ENCODE data around the gene SLC24A3. TPM values are rescaled to one million over a fixed set of nuclear protein-coding genes. Genes with fewer than 3 reads are reported as not detected.

Gene SLC24A3
- total RNA-seq, 1 experiment from 2014 or later, result 0.34 TPM

DNA sequence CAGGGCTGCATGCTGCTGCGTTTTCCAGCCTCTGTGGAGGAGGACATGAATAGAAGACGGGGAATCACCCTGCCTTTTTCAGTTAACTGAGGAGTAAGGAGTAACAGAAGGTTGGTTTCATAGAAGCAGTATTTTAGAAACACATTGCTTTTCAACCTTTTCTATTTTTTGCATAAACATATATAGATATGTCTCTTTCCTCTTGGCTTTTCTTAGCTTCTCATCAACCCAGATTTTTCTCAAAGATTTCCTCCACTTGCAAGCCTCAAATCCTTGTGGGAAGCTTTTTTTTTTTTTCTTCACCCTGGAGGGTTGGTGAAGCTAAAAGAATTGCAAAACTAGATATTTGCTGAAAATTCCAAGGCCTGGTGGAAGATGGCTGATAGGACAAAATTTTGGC is 6.0 kb downstream of the SLC24A3 start:
- Histone ChIP-seq H3K9me3 (replicated peaks) (no peaks in the 10 kb centered on the region), H3K27me3 (peaks cover 2% of the 10 kb centered on the region; the same call in 1 of the 2 replicates), H3K4me3 (no peak overlapping the region), H3K4me1 (no peaks in the 10 kb centered on the region), H3K36me3 (no peaks in the 10 kb centered on the region), H3K27ac (no peak overlapping the region)
- DNase-seq, result no peak

DNA sequence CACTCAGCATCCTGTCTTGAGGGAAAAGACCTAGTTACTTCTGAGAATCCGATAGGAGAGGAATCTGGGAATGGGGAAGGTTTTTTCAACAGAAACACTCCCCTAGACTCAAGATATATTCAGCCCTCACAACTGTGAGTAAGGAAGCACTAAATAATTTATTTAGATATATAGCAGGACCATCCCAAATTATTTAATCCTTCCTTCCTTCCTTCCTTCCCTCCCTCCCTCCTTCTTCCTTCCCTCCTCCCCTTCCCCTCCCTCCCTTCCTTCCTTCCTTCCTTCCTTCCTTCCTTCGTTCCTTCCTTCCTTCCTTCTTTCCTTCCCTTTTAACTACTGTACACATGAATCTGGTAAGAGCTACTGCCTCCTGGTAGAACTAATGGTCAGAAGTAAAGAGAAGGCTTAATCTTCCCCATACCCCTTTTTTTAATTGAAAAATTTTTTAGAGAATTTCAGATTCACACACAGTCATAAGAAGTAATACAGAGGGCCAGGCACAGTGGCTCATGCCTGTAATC is 10.1 kb downstream of the SLC24A3 start:
- H3K4me3 ChIP-seq, result no peak overlapping the region
- H3K9me3 ChIP-seq (replicated peaks), result no peaks in the 10 kb centered on the region; the same call in 1 of the 2 replicates
- H3K27ac ChIP-seq, result no peak overlapping the region
- no peaks in the 10 kb centered on the region for H3K36me3 ChIP-seq
- H3K4me1 ChIP-seq, result no peaks in the 10 kb centered on the region
- no peak for DNase-seq
- H3K27me3 ChIP-seq, result no peaks in the 10 kb centered on the region

DNA sequence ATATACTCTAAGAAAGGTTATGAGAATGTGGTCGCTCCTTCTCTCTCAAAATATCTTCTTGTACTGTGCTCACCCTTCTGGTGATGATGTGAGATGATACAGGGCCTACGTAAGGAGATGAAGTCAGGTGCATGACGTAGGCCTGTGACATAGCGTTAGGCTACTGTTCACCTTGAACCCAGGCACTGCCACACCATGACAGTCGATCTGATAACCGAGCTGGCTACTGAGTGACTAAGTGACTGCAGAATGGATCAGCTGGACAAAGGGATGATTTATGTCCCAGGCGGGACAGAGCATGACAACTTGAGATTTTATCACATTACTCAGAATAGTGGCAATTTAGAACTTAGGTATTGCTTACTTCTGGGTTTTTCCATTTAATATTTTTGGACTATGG is 11.2 kb downstream of the SLC24A3 start:
- Histone ChIP-seq H3K36me3 (no peaks in the 10 kb centered on the region), H3K27me3 (no peaks in the 10 kb centered on the region), H3K4me3 (no peak overlapping the region), H3K9me3 (replicated peaks) (no peaks in the 10 kb centered on the region; the same call in 1 of the 2 replicates), H3K27ac (no peak overlapping the region), H3K4me1 (no peaks in the 10 kb centered on the region)
- no peak for DNase-seq

DNA sequence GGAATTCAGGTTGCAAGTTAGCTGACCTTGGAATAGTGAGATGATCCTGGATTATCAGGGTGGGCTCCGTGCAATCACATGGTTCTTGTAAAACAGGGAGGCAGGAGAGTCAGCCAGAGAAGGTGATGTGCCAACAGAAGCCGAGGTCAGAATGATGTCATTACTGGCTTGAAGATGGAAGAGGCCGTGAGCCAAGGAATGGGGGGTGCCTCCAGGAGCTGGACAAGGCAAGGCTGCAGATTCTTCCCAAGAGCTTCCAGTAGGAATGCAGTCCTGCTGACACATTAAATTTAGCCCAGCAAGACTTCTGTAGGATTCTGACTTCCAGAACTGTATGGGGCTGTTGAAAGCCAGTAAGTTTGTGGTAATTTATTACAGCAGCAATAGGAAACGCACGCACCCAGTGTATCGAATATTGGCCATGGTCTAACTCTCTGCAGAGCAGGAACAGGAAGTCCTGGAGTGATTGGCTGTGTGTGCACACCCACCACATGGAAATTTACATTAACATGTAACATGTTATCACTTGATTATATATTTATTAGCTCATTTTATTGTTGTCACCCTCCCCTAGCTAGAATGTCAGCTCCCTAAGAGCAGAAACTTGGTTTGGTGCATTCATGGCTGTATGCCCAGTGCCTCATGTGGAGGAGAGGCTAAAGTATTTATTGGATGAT is 19.1 kb downstream of the SLC24A3 start:
- Histone ChIP-seq H3K4me1 (no peaks in the 10 kb centered on the region), H3K4me3 (no peak overlapping the region), H3K9me3 (replicated peaks) (no peaks in the 10 kb centered on the region), H3K27ac (no peak overlapping the region), H3K36me3 (no peaks in the 10 kb centered on the region), H3K27me3 (no peaks in the 10 kb centered on the region)
- no peak for DNase-seq

DNA sequence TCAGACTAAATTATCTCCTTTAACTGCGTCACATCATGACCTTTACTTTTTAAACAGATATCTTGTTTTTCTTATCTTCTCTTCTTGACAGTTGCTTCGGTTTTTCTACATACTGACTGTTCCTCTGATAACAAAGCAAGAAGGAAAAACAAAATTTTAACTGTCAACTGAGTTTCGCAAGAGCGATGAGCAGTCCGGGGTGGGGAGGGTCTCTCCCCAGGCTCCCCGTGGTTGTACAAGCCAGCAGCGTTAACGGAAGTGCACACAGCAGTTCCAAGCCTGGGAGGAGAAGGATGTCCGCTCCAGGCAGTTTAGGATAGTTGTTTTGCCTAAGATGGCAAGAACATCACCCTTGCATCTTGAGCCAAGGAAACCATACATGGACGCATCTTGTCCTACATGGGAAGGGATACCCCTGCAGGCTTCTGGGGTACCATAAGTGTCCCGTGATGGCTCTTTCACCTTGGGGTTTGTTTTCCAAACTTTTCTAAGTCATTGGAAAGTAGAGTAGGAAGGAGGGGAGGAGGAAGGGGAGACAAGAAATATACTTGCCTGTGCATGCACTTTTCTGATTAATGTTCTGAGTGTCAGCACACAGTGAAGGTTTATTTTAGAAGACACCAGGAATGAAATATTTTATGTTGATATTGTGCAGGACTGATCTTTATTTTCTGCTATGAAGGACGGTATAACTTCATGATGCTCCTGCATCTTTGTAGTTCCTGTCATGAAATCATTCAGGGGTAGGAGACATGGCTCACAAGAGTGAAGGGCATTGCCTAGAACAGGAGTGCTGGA is 20.8 kb downstream of the SLC24A3 start:
- no peaks in the 10 kb centered on the region for H3K4me1 ChIP-seq
- H3K4me3 ChIP-seq, result no peak overlapping the region
- H3K27ac ChIP-seq, result no peak overlapping the region

DNA sequence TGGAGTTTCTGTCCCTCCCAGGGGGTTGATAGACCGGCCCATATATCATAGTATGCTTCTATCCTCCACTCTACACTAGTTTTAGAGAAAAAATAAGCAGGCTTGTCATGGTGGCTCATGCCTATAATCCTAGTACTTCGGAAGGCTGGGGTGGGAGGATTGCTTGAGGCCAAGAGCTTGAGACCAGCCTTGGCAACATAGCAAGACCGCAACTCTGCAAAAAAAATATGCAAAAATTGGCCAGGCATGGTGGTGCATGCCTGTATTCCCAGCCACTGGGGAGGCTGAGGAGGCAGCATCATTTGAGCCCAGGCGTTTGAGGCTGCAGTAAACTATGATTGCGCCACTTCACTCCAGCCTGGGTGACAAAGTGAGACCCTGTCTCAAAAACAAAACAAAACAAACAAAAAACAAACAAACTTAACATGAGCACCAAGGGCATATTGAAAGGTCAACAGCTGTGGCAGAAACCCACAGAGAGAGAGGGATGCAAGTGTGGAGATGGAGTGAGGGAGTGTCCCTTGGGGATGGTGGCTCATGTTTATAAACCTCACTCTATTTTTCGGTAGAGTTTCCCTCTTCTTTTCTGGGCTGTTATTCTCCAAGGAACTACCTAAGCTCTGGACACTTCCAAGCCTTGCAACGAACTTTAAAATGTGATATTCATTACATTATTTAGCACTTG is 24.1 kb downstream of the SLC24A3 start:
- H3K36me3 ChIP-seq, result no peaks in the 10 kb centered on the region
- DNase-seq, result peak in 1 of 2 experiments; percentile 13
- H3K4me3 ChIP-seq, result no peak overlapping the region
- no peak overlapping the region for H3K27ac ChIP-seq
- no peaks in the 10 kb centered on the region for H3K9me3 ChIP-seq (replicated peaks)
- no peaks in the 10 kb centered on the region for H3K27me3 ChIP-seq
- H3K4me1 ChIP-seq, result no peaks in the 10 kb centered on the region

More for the DNA sequence above, 20.8 kb downstream of the SLC24A3 start:
- no peaks in the 10 kb centered on the region for H3K36me3 ChIP-seq
- no peaks in the 10 kb centered on the region for H3K9me3 ChIP-seq (replicated peaks)
- no peak for DNase-seq
- no peaks in the 10 kb centered on the region for H3K27me3 ChIP-seq

DNA sequence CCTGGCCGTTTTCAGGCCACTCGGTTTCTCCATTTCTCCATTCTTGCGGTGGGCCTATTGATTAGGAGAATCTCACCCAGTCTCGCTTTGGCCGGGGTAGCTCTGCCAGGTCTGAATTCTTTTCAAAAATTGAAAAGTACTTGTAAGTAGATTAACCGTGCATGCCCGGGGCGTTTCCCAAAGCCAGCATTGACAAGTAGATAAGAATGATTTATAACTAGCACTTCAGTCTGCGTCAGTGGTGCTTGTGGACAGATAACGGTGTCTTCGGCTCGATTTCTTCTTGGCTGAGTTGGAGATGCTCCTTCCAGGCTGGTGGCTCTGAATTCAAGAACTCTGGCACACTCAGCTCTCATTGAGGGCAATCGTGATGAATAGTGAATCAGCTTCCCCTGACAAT is 29.0 kb downstream of the SLC24A3 start:
- H3K4me3 ChIP-seq, result no peak overlapping the region
- H3K9me3 ChIP-seq (replicated peaks), result no peaks in the 10 kb centered on the region
- DNase-seq, result no peak
- no peaks in the 10 kb centered on the region for H3K27me3 ChIP-seq
- H3K36me3 ChIP-seq, result no peaks in the 10 kb centered on the region
- H3K4me1 ChIP-seq, result no peaks in the 10 kb centered on the region
- H3K27ac ChIP-seq, result no peak overlapping the region

DNA sequence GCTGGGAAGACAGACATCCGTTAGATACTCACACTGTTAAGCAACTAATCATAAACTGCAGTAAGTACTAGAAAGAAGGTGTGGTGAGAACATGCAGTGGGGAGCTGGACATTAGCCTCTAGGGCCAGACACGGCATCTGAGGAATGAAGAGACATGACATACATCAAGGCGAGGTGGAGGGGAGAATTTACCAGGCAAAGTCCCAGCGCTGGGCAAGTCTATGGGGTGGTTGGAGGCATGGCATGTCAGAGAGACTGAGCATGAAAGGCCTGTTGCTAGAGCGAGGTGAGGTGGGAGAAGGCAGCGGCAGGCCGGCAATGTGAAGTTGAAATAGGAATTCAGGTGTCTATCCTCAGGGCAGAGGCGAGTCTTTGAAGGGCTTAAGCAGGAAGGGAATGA is 31.8 kb downstream of the SLC24A3 start:
- no peaks in the 10 kb centered on the region for H3K9me3 ChIP-seq (replicated peaks)
- H3K27ac ChIP-seq, result no peak overlapping the region
- no peaks in the 10 kb centered on the region for H3K36me3 ChIP-seq
- no peaks in the 10 kb centered on the region for H3K27me3 ChIP-seq
- DNase-seq, result no peak
- H3K4me1 ChIP-seq, result no peaks in the 10 kb centered on the region
- no peak overlapping the region for H3K4me3 ChIP-seq

DNA sequence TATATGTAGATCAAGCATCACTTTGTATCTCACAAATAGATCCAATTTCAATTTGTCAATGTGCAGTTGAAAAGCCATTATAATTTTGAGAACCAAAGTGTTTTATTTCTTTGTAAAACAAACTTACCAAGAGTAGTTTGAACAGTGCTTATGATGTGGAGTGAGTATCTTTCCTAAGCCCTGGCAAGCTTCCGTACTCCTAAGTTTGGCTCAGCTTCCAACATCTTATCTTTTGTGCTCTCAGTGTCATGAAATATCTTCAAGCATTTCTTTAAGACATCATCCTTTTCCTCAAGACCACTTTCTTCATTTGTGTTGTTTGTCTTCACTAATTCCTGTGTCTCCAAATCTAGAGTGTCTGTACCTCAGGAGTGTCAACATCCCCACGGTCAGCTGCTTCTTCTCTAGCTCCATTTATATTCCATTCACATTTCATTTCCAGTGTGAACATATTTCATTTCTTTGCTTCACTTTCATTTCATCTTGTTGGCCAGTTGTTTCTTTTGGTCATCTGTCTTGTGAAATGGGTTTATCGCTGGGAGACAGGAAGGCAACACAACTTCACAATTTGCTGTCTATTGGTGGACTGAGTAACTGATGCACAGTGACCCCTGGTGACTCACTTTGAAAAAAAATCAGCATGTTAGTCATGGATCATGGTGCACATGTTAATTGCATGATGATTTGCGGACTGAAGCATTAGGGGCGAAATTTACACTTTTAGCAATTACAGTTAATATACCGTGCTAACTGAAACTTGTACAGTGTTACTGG is 36.9 kb downstream of the SLC24A3 start:
- H3K4me3 ChIP-seq, result no peak overlapping the region
- no peaks in the 10 kb centered on the region for H3K4me1 ChIP-seq
- no peaks in the 10 kb centered on the region for H3K27me3 ChIP-seq
- DNase-seq, result peak in 1 of 2 experiments; percentile 12
- no peaks in the 10 kb centered on the region for H3K9me3 ChIP-seq (replicated peaks)
- H3K27ac ChIP-seq, result no peak overlapping the region
- no peaks in the 10 kb centered on the region for H3K36me3 ChIP-seq

DNA sequence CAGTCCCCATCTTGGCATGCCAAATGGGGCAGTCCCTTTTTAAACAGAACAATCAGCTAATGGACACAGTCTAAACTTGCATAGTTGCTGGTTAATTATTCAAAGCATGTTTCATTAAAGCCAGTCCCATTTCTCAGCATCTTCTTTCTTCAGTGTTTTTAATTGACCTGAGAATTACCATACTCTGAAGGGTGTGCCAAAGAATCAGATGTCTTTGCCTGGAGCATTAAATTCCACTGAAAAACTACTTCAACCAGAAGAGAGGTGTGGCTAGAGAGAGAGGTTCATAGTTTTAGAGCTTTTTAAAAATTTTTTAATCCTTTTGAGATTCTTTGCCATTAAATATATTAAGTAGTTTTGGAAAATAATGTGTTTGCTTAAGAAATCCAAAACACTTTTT is 37.9 kb downstream of the SLC24A3 start:
- Histone ChIP-seq H3K4me3 (no peak overlapping the region), H3K4me1 (no peaks in the 10 kb centered on the region), H3K27me3 (no peaks in the 10 kb centered on the region), H3K27ac (no peak overlapping the region), H3K9me3 (replicated peaks) (no peaks in the 10 kb centered on the region), H3K36me3 (no peaks in the 10 kb centered on the region)
- DNase-seq, result no peak

DNA sequence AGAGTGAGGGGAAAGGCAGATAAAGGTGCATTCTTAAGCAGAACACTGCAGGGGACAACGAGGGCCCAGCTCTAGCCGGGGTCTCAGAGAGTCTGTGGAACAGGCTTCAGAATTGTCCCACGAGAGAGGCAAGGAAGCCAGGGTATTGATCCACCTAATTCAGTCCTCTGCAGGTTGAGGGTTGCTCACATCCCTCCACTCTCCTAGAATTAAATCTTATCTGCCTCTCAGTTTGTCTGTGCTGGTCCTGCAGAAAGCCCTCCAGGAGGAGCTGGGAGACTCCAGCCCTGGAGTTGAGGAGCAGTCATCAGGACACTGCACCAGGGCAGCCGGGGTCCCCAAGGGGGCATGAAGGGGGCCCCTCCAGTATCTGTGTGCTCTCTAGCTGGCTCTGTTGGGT is 39.1 kb downstream of the SLC24A3 start:
- Histone ChIP-seq H3K36me3 (no peaks in the 10 kb centered on the region), H3K27me3 (no peaks in the 10 kb centered on the region)

DNA sequence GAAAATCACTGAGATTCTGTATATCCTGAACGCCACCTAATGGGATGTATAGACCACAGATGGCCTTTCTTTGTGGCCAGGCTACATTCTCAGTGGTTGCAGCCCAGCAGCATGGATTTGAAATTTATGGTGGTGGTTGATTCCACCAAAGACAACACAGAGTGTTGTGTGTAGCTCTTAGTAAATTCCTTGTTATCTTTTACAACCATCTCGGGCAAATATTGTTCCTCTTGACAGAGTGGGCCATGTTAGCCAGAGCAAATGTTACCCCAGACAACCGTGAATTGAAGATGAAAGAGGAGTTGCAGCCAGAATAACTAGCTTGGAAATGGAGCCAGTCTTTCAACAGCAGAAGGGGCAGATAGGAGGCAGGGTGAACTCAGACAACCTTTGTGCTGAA is 39.5 kb downstream of the SLC24A3 start:
- Histone ChIP-seq H3K27ac (no peak overlapping the region), H3K4me1 (no peaks in the 10 kb centered on the region), H3K4me3 (no peak overlapping the region), H3K9me3 (replicated peaks) (no peaks in the 10 kb centered on the region), H3K36me3 (no peaks in the 10 kb centered on the region), H3K27me3 (no peaks in the 10 kb centered on the region)
- no peak for DNase-seq

More for the DNA sequence above, 39.1 kb downstream of the SLC24A3 start:
- DNase-seq, result no peak
- Histone ChIP-seq H3K27ac (no peak overlapping the region), H3K9me3 (replicated peaks) (no peaks in the 10 kb centered on the region), H3K4me3 (no peak overlapping the region), H3K4me1 (no peaks in the 10 kb centered on the region)

DNA sequence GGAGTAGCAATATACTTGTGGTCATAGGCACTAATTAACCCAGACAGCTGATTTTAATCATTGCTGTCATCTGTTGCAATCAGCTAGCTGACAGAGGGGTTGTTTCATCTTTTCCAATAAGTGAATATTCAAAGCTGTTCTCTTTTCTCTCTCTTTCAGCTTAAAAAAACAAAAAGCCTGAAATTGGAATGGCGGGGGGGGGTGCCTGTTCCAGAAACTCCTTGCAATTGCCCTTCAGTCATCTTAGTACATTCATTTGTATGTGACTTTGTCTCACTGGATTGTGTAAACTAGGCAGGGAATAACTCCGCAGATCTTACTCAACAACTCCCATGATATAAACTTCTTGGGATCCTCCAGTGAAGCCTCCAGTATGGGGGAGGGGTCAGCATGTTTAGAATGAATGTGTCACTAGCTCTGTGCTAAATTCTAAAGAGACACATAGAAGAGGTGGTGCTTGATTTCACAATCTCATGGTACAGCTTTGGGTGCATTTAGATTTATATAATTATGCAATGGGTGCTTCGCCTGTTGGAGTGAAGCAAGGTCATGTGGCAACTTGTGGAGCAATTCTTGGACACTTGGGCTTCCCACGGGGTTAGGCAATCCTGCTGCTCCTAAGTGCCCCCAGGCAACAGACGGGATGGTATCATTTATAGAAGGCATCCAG is 40.1 kb downstream of the SLC24A3 start:
- no peak for DNase-seq

DNA sequence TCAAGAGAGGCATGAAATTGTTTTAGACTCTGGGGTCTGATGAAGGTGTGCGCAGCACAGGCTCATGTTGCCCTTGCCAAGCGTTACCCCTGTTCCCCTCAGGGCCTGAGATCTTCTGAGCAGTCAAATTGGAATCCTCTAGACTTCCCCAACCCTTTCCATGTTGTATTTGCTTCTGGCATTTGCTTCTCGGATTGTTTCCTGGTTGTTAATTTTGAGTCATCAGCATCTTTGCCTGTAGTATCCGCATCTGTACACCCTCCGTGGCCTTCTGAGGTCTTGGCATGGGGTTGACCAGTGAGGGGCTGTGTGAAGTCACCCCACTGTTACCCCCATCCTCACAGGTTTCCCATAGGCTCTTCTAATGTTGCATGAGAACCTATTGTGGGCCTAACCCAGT is 40.9 kb downstream of the SLC24A3 start:
- Histone ChIP-seq H3K27ac (no peak overlapping the region), H3K9me3 (replicated peaks) (no peaks in the 10 kb centered on the region), H3K4me1 (no peaks in the 10 kb centered on the region), H3K36me3 (no peaks in the 10 kb centered on the region), H3K4me3 (no peak overlapping the region), H3K27me3 (no peaks in the 10 kb centered on the region)
- DNase-seq, result no peak

More for the DNA sequence above, 40.1 kb downstream of the SLC24A3 start:
- Histone ChIP-seq H3K4me3 (no peak overlapping the region), H3K27me3 (no peaks in the 10 kb centered on the region), H3K4me1 (no peaks in the 10 kb centered on the region), H3K27ac (no peak overlapping the region), H3K36me3 (no peaks in the 10 kb centered on the region), H3K9me3 (replicated peaks) (no peaks in the 10 kb centered on the region)

Data from SJCRH30 (cell line).